Inferior parietal cortex (tissue), 1 donor: ENCODE measurements around the gene ACOT9.
A peak's percentile ranks its signal among the peaks of the same experiment; 100 is the strongest.
"Not testable (repeated sequence)": the region's sequence is repeated elsewhere in the genome, so short reads cannot be mapped to it uniquely, and the experiment has no call there.

Source experiments
- DNase-seq: peaks from one replicate; pipeline ENCODE4 v3.0.0-alpha.2; 2016; ENCODE audit errors: extremely low spot score

ACOT9 gene

GRCh38 chrX:23766650-23767551, 23.8 kb upstream of the ACOT9 start:
- DNase-seq, result no peak

GRCh38 chrX:23765868-23766267, 22.8 kb upstream of the ACOT9 start:
- no peak for DNase-seq

GRCh38 chrX:23765449-23765848, 22.4 kb upstream of the ACOT9 start:
- no peak for DNase-seq

GRCh38 chrX:23764188-23764984, 21.3 kb upstream of the ACOT9 start:
- DNase-seq, result no peak

- DNase-seq, result no peak
Observed at GRCh38 chrX:23759821-23760220, 16.7 kb upstream of the ACOT9 start.

- DNase-seq, result peak; percentile 49
Observed at GRCh38 chrX:23756165-23756564, 13.1 kb upstream of the ACOT9 start.

- no peak for DNase-seq
Observed at GRCh38 chrX:23754664-23755063, 11.6 kb upstream of the ACOT9 start.

- DNase-seq, result no peak
Observed at GRCh38 chrX:23752740-23753415, 9.8 kb upstream of the ACOT9 start.

- DNase-seq, result no peak
Observed at GRCh38 chrX:23749576-23749975, 6.5 kb upstream of the ACOT9 start.

- DNase-seq, result no peak
Observed at GRCh38 chrX:23749129-23749528, 6.1 kb upstream of the ACOT9 start.

GRCh38 chrX:23745786-23746185, 2.7 kb upstream of the ACOT9 start:
- no peak for DNase-seq

GRCh38 chrX:23743623-23743971, 521 bp upstream of the ACOT9 start:
- not testable (repeated sequence) for DNase-seq

GRCh38 chrX:23742174-23742696, 841 bp downstream of the ACOT9 start:
- DNase-seq, result peak; percentile 7

- no peak for DNase-seq
Observed at GRCh38 chrX:23737413-23737812, 5.7 kb downstream of the ACOT9 start.

GRCh38 chrX:23736030-23736429, 7.0 kb downstream of the ACOT9 start:
- DNase-seq, result no peak

GRCh38 chrX:23732704-23733103, 10.4 kb downstream of the ACOT9 start:
- DNase-seq, result no peak

GRCh38 chrX:23731951-23732350, 11.1 kb downstream of the ACOT9 start:
- no peak for DNase-seq

- DNase-seq, result no peak
Observed at GRCh38 chrX:23729214-23729613, 13.9 kb downstream of the ACOT9 start.

- DNase-seq, result no peak
Observed at GRCh38 chrX:23727206-23727605, 15.9 kb downstream of the ACOT9 start.

GRCh38 chrX:23726191-23726590, 16.9 kb downstream of the ACOT9 start:
- no peak for DNase-seq

GRCh38 chrX:23720117-23720677, 22.9 kb downstream of the ACOT9 start:
- DNase-seq, result no peak

GRCh38 chrX:23705235-23705634, 37.8 kb downstream of the ACOT9 start:
- DNase-seq, result no peak
